Hepatic stellate cell (primary cell): ENCODE data around the gene PAPOLA.
"Not testable (repeated sequence)": the region's sequence is repeated elsewhere in the genome, so short reads cannot be mapped to it uniquely, and the experiment has no call there.

Experiments used
- DNase-seq: peaks from one replicate; pipeline ENCODE4 v3.0.0; 2011; ENCODE audit warnings: low spot score

The PAPOLA gene

DNA sequence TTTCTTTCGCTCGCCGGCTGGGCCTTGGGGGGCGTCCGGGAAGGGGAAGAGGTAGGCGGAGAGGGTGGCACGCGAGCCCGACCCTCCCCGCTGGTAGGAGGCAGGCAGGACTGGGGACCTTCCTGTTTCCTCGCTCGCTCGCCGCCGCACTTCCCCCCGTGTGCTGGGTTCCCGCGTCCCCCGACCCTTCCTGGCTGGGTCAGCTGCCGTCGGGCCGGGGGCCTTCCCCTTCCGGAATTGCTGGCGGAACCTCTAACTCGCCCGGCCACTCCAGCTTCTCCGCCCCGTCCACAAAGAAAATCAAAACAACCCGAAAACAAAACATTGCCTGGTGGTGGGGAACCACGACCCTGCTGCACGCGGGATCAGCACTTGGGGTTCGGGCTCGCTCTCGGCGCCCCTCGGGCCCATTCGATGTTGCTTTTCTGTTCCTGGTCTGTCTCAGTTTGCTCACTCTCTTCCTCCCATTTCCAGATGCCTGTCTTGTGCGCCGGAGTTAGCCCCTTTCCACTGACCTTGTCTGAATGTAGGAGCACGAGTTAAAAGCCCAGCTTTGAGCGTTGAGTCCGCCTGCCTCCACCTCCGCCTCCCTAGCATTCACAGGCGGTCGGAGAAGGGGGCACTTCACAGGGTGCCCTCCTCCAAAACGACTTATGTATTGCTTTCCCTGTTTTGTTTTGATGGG is 581 bp downstream of the PAPOLA start:
- DNase-seq: peak; percentile 53

DNA sequence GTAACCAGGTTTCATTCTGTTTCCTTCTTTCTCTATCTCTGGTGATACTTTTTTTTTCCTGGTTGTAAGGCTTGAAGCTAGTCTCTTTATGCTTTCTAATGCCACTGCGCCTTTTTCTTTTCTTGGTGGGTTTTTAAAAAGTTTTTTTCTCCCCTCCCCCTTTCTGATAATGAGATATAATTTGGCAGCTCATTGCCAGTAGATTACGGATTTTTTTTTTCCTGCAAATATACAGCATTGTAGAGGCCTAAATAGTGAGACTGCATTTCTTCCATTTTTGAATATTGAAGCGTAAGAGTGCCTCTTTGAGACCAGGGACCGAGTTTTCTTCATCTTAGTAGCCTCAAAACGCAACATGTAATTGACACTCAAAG is 1.1 kb downstream of the PAPOLA start:
- no peak for DNase-seq

DNA sequence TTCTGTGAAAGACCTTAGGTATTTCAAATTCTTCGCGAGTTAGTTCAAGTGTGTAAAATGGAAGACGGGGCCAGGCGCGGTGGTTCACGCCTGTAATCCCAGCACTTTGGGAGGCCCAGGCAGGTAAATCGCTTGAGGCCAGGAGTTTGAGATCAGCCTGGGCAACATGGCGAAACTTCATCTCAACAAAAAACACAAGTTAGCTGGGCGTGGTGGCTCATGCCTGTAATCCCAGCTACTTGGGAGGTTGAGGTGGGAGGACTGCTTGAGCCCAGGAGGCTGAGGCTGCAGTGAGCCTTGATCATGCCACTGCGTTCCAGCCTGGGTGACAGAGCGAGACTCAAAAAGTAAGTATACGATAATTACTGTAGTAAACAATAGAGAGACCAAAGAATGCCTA is 2.2 kb downstream of the PAPOLA start:
- DNase-seq: not testable (repeated sequence)

DNA sequence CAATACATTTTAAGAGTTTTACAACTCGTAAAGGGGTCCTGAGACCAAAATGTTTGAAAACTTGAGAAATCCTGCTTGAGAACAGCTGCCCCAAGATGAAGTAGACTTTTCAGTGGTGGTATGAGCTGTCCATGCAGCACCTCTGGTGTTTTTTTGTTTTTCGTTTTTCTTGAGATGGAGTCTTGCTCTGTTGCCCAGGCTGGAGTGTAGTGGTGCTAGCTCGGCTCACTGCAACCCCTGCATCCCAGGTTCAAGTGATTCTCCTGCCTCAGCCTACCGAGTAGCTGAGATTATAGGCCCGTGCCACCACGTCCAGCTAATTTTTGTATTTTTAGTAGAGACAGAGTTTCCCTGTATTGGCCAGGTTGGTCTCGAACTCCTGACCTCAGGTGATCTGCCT is 5.5 kb downstream of the PAPOLA start:
- no peak for DNase-seq

DNA sequence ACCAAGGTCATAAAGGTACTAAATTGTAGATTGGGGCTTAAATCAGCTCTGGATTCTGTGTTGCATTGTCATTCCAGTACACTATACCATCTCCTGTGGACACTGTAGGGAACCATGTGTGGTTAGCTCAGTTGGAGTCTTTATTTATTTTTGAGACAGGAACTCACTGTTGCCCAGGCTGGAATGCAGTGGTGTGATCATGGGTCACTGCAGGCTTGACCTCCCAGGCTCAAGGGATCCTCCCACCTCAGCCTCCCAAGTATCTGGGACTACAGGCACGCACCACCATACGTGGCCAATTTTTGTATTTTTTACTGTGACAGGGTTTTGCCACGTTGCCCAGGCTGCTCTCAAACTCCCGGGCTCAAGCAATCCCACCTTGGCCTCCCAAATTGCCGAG is 6.7 kb downstream of the PAPOLA start:
- no peak for DNase-seq

DNA sequence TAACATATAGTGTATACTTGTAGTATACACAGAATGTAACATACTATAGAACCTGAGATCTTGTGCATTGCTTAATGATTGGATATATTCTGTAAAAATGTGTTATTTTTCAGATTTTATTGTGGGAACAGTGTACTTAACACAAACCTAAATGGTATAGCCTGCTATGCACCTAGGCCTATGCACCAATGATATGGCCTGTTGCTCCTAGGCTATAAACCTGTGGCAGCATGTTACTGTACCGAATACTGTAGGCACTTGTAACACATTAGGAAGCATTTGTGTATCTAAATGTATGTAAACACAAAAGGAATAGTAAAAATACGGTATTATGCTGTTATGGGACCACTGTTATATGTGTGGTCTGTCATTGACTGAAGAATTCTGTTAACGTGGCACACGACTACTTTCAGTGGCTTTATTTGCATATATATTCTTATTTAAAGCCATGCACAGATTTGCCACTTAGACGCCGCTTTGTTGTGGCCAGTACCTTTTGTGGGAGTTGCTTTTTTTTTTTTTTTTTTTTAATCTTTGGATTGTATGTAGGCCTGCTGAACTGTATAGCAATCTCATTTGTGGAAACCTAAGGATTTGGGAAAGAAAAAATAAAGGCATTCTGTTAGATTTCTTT is 7.4 kb downstream of the PAPOLA start:
- DNase-seq: no peak

DNA sequence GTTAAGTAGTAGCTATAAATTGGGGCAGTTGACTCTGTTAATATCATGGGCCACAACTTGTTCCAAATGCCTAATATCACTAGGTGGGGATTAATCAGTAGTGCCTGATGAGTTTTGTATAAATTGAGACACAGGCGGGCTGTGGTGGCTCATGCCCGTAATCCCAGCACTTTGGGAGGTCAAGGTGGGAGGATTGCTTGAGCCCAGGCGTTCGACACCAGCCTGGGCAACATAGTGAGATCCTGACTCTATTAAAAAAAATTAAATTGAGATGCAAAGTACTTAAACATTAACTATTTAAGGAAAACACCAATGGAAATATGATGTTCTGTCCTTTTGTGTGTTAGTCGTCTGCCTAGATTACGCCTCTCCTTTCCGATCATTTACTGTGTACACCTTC is 9.0 kb downstream of the PAPOLA start:
- DNase-seq: no peak

DNA sequence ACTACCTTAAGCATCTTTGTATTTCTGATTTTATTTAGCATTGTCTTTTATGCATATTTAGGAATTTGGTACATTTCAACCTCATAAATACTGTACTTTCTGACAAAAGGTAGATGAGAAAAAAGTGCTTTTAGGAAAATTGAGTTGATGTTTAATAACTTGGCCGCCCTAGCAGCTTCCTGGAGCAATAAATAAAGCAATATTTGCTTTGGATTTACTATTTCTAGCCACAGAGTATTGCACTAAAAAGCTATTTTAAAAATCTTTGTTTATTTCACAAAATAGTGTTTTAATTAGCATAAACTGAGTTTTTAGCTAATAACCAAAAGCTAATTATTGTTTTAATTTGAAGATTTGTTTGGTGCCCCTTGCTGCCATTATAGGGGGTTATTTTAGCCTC is 9.5 kb downstream of the PAPOLA start:
- DNase-seq: no peak

DNA sequence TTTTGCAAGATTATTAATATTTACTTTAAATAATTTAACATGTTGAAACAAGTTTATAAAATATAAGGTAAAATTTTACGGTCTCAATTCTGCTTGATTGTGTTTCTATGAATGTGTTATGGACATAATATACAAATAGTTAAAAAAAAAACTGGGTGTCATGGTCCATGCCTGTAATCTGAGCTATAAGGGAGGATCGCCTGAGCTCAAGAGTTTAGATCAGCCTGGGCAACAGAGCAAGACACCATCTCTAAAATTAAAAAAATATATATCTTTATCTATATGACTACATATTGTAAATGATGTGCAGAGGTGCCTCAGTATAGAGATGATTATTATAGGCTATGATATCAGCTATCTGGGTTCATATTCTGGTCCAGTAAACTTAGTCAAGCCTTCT is 9.9 kb downstream of the PAPOLA start:
- DNase-seq: no peak

DNA sequence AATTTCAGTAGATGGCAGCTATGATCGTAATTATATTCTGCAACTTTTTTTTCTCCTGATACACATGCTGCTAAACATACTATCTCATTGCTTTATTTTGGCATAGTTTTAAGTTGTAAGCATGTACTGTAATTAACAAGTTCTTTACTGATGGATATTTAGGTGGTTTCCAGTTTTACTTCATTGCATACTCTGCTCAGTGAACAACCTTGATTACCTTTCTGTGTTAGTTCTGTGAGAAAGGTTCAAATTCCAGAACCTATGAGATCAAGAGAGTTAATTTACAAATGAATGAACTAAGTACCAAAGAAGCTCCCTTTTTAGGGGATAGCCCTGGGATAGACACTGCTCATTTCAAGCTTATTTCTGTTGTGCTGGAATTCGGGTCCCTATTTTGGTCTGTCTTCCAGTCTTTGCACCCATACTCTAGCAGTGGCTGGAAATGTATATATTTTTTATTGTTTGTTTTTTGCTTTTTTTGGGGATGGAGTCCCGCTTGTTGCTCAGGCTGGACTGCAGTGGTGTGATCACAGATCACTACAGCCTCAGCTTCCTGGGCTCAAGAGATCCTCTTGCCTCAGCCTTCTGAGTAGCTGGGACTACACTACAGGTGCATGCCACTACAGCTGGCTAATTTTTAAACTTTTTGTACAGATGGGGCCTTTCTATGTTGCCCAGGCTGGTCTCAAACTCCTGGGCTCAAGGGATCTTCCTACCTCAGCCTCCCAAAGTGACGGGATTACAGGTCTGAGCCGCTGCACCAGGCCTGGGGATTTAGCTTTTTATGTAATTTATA is 10.6 kb downstream of the PAPOLA start:
- DNase-seq: no peak

DNA sequence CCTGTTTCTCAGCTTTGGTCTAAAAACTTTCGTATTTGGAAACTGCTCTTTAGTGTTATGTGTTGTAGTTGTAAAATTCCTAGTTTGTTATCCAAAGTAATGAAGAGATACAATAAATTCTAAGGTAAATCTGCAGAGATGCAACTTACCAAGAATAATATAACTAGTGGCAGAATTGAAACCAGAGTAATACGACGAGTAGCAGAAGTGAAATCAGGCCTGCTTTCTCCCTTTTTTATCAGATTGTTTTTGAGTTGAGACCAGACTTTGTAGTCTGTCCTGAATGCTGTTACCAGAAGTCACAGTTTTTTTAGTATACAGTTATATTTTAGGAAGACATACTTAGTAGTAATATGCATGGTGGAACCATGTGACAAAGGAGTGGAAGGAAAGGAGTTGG is 12.5 kb downstream of the PAPOLA start:
- DNase-seq: no peak

DNA sequence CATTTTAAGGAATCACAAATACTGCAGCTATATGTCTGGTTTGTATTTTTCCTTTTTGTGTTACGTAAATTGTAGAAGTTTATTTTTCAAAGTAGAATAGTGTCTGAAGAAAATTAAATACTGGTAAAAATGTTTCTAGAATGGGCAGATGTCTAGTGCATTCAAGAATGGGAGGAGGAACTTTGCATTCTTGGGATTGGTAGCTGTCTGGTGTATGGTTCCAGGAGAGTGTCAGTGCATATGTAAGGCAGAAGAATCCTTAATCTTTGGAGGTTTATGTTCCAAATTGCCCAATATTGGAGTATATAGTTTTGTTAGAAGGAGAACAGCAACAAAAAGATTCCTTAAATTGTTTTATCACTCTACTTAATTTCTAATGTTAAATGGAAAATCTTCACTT is 13.5 kb downstream of the PAPOLA start:
- no peak for DNase-seq

DNA sequence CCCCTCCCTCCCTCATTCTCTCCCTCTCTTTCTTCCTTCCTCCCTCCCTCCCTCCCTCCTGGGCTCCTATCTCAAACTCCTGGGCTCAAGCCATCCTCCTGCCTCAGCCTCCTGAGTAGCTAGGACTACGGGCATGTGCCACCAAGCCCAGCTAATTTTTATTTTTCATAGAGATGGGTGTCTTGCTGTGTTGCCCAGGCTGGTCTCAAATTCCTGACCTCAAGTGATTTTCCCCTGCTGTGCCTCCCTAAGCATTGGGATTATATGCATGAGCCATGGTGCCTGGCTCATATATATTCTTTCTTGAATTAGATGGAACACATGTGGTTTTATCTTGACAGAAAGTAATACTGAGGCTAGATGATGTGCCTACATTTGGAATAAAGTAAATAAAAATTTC is 14.2 kb downstream of the PAPOLA start:
- no peak for DNase-seq

DNA sequence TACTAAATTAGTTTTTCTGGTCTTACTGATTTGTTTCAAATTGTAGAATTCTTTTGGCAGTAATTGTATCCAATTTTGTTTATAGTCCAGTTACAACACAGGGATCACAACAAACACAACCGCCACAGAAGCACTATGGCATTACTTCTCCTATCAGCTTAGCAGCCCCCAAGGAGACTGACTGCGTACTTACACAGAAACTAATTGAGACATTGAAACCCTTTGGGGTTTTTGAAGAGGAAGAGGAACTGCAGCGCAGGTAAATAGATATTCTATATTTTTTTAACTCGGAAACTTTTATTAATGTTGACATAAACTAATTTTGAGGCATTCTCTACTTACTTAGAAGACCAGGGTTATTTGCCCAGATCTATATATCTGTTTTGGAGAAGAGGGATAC is 17.8 kb downstream of the PAPOLA start:
- no peak for DNase-seq

DNA sequence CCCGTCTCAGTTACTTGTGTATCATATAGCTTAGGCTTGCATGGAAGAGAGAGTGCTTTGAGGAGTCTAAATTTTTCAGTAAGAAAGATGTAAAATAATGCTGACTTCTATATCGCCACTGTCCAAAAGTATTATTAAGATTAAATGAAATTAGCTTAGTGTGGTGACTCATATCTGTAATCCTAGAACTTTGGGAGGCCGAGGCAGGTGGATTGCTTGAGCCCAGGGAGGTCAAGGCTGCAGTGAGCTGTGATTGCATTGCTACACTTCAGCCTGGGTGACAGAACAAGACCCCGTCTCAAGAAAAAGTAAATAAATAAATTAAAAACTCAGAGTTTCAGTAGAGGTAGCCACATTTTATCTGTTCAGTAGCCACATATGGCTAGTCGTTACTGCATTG is 23.3 kb downstream of the PAPOLA start:
- no peak for DNase-seq

DNA sequence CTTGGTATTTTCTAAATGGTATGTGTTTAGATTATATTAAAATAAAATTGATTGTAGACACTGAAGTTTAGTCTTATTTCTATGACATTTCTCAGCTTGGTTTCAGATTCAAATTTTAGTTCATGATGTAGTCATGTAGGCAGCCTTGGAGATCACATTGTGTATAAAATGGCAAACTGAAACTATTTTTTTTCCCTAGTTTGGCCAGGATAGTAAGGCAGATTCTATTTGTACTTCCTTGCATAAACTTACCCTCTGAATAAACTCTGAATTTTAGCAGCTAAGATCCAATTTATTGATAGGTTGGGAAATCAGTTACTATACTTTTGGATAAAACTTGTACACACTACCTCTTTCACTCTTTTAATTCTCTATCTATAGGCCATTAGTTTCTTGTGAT is 30.4 kb downstream of the PAPOLA start:
- no peak for DNase-seq

DNA sequence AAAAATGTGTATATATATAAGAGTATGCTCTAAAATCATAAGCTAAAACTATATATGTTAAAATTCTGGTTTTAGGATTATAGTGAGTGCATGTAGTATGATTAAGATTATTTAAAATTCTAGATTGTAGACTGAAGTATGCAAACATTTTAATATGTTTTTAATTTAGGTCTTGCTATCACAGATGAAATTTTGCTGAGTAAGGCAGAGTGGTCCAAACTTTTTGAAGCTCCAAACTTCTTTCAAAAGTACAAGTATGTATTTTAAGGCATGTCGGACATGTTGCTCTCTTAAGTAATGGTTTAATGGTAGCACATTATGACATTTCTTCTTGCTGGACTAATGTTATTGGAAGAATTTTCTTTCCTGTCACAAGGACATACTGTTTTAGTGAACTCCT is 34.6 kb downstream of the PAPOLA start:
- no peak for DNase-seq

DNA sequence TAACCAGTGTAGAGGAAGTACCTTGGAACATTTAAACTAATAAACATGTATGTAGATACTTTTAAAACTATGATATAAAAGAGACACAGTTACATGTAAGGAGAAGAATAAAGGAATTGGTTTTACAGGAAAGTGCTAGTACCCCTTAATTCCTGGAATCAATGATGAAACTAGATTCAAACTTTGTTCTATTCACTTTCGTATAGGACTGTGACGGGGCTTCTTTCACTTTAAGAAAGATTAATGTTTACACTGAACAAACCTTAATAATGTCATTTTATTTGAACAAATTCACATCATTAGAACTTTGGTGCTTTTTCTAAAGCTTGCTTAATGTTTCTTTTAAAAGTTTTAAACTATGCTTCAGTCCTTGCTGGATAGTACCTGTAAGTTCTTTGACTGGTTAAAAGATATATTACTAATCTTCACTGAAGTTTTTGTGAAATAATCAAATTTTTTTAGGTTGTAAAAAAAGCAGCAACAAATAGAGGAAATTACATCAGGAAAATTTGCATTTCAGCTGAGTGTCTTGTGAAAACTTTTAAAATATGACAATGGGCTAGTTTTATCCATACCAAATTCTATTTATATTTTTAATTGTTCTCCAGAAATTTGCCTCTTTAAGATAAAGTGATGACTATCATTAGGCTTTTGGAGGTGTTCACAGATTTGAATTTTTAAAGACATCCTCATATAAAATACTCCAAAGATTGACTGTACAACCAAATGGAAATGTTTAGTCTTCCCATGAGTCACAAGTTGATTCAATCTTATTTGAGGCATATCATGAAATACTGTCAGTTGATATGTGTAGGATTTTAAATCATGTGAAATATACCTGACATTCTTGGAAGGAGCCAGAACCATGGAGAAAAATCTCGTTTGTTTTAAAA is 36.2 kb downstream of the PAPOLA start:
- no peak for DNase-seq

DNA sequence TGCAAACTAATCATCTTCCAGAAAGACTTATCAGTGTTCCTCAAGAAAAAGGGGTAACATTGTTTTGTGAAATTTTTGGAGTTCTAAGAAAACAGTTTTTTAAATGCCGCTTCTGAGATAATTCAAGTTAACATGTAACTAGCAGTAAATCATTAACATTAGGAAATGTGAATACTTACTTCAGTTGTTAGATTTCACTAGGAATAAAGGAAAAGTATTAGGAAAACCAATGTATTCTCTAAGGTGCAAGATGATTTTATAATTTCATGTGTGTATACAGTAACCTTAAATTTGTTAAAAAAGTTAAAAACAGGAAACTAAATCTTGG is 36.8 kb downstream of the PAPOLA start:
- no peak for DNase-seq

DNA sequence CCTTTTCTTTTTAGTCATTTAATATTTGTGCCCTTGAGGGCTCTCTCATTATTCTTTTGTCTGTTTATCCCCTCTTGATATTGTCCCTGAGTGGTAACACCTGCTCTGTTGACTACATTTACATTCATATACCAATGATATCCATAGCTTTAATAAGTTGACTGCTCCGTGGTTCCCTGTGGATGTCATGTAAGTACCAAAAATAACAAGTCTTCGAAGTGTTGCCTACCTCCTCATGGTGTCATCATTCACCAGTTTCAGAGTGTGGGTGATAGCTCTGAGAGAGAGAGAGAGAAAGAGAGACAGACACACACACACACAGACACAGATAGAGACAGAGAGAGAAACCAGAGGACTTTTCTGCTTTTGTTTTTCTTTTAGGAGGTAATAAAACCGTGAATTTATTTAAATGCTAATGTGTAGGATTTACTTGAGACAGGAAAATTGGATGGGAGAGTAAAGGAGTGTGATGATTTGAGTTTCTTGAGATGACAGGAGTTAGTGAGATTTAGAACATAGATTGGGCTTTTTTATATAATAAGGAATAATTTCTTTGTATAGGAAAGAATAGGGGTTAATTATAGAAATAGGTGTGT is 52.2 kb downstream of the PAPOLA start:
- DNase-seq: no peak

DNA sequence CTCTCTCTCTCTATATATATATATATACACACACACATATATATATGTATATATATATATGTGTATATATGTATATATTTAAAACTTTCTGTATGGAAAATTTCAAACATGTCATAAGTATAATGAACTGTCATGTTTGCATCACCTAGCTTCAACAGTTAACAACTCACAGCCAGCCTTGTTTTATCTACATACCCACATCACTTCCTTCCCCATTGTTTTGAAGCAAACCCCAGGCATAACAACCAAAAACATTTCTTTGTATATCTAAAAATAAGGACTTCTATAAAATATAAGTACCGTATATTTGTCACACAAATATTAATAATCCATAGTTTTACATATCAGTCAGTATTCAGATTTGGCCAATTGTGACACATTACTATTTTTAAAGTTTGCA is 57.4 kb downstream of the PAPOLA start:
- DNase-seq: no peak

DNA sequence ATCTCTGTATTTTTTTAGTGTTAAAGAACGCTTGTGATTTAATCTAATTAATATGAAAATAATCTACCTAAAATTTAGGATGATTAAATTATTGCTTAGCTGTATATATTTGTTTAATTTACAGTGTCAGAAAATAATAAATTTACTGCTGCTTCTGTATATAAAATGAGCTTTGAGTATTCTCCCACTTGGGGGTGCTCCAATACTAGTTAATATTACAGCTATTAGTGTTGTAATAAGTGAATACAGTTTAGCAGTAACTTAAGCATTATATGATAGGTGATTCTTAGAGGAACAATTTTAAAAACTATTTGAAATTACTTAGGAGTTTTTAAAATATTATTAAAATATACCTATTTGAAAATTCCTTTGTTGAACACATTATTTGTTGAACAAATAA is 62.2 kb downstream of the PAPOLA start:
- DNase-seq: no peak
